GM19351 (cell line): ENCODE results near the gene OLIG3.

Source experiments
- ATAC-seq: cut with Tn5 transposase; IDR thresholded peaks from one replicate; pipeline ENCODE4 v1.9.1; 2021; ENCODE audit warnings: mild to moderate bottlenecking, moderate library complexity; ENCODE audit not compliant: unreplicated experiment

The OLIG3 gene

GRCh38 chr6:137472641-137473137 is 21.5 kb downstream of the OLIG3 start:
- ATAC-seq, result no peak

DNA sequence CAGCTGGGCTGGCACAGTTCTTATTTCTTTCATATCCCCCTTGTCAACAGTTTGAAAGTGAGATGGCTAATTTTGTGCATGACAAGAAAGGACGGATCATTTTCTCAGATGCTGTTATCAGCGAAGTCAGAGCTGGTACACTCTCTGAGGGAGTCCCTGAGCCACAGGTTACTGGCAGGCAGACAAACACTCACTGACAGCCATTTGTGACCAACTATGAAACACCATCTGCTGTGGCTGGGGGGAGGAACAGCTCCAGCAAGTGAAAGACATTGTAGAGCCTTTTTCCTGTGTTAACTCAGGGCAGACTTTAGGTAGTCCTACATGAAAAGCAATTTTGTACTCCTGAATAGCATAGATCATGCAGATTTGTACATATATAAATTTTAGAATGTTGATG is 22.2 kb downstream of the OLIG3 start:
- no peak for ATAC-seq

DNA sequence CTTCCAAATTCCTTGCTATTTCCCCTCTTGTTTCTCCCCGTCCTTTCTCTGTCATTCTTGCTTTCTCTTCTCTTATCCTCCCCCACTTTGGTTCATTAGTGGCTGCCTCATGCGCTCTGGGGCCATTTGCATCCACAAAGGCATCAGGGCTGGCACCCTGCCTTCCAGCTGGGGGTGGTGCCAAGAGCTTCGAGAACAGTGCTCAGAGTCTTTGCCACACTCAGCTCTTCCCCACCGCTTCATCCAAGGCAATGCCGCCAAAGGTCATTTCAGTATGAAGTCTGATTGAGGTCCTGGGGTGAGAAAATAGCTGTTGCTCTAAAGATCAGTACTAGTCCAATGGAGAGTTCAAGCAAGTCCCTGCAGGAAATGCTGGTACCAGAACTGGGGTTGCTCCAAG is 22.7 kb downstream of the OLIG3 start:
- no peak for ATAC-seq

DNA sequence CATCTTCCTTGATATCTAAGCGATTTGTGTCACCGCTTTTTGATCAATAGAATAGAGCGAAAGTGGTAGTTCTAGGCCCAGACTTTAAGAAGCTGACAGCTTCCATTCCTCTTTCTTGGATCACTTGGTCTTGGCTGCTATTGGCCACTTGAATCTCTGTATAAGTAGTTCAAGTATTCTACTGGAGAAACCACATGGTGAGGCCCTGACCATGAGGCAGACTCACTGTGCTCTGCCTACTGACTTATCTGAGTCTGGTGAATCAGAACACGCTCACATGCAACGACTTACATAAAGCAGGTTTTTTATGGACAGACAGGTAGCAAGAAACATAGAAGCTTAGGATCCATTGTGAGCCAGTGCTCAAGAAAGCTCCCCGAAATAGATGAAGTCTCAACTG is 27.0 kb downstream of the OLIG3 start:
- ATAC-seq, result no peak

- no peak for ATAC-seq
Observed at GRCh38 chr6:137465378-137466009, 28.7 kb downstream of the OLIG3 start.

DNA sequence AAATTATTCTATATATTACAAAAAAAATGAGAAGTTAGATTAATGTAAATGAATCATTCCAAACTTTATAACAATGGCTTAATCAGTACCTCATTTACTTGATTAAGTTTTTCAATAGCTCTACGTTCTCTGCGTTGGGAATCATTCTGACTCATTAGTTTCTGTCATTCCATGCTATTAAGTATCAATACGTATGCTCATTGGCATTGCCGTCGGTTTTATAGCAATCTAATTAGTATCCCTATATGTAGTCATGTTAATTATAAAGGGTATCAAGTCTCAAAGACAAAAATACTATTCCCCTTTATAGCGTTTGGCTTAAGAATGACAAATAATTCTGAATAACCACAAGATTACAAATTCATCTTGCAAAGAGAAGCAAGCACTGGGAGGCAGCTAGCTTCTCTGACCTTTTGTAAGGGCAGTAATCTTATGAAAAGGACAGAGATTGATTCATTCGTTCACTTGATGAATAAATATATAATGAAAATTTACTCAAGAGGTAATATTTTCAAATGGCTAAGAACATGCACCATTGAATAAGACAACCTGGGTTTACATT is 41.8 kb downstream of the OLIG3 start:
- no peak for ATAC-seq

- ATAC-seq, result no peak
Observed at GRCh38 chr6:137443901-137444300, 50.3 kb downstream of the OLIG3 start.
